ENCODE measurements around the gene ITPA. TPM values are rescaled to one million over a fixed set of nuclear protein-coding genes. Genes with fewer than 3 reads are reported as not detected.

ITPA gene
- total RNA-seq, 1 experiment from 2014 or later: 77.3 TPM

GRCh38 chr20:3229158-3229557 is 19.9 kb downstream of the ITPA start (continued):
- TF ChIP-seq ELF1 (IDR thresholded peaks at IDR 0.05; ENCODE audit: borderline replicate concordance, low read depth) (no peak), FOSL1 (IDR thresholded peaks at IDR 0.05; ENCODE audit: low read depth) (no peak), TCF7L2 (IDR thresholded peaks at IDR 0.05; ENCODE audit: borderline replicate concordance, extremely low read depth, insufficient read depth, insufficient read length) (no peak), ZNF274 (IDR thresholded peaks at IDR 0.05; ENCODE audit: low read depth, low read length) (no peak), CBX3 (IDR thresholded peaks at IDR 0.05; ENCODE audit: low read depth) (no peak), JUND (IDR thresholded peaks at IDR 0.05) (no peak)
- TF ChIP-seq, protein P1, sequence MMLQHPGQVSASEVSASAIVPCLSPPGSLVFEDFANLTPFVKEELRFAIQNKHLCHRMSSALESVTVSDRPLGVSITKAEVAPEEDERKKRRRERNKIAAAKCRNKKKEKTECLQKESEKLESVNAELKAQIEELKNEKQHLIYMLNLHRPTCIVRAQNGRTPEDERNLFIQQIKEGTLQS (IDR thresholded peaks at IDR 0.05): no peak

- H3K4me1 ChIP-seq (ENCODE audit: control insufficient read depth in 1 of 2, insufficient read depth in 2 of 2, low read length in 2 of 2): no peaks in the 10 kb centered on the region
- POLR2A ChIA-PET: no interaction called here
- TF ChIP-seq SIN3A (IDR thresholded peaks at IDR 0.05; ENCODE audit: low read depth) (no peak), REST (IDR thresholded peaks at IDR 0.05; ENCODE audit: low read depth) (no peak), EZH2 (IDR thresholded peaks at IDR 0.05) (no peak), ELF1 (IDR thresholded peaks at IDR 0.05; ENCODE audit: borderline replicate concordance, low read depth) (no peak), CEBPB (IDR thresholded peaks at IDR 0.05; ENCODE audit: low read depth) (no peak)
- TF ChIP-seq, protein P2, sequence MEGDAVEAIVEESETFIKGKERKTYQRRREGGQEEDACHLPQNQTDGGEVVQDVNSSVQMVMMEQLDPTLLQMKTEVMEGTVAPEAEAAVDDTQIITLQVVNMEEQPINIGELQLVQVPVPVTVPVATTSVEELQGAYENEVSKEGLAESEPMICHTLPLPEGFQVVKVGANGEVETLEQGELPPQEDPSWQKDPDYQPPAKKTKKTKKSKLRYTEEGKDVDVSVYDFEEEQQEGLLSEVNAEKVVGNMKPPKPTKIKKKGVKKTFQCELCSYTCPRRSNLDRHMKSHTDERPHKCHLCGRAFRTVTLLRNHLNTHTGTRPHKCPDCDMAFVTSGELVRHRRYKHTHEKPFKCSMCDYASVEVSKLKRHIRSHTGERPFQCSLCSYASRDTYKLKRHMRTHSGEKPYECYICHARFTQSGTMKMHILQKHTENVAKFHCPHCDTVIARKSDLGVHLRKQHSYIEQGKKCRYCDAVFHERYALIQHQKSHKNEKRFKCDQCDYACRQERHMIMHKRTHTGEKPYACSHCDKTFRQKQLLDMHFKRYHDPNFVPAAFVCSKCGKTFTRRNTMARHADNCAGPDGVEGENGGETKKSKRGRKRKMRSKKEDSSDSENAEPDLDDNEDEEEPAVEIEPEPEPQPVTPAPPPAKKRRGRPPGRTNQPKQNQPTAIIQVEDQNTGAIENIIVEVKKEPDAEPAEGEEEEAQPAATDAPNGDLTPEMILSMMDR (IDR thresholded peaks at IDR 0.05 in 2 of 3, conservative IDR thresholded peaks at IDR 0.05 in 1 of 3; ENCODE audit: borderline replicate concordance in 1 of 3, insufficient read depth in 1 of 3, low read depth in 2 of 3, low read length in 2 of 3): no peak
- TF ChIP-seq, protein P3, sequence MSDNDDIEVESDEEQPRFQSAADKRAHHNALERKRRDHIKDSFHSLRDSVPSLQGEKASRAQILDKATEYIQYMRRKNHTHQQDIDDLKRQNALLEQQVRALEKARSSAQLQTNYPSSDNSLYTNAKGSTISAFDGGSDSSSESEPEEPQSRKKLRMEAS (IDR thresholded peaks at IDR 0.05): no peak
- TF ChIP-seq, protein P1 (IDR thresholded peaks at IDR 0.05): no peak
- TF ChIP-seq, protein P4, sequence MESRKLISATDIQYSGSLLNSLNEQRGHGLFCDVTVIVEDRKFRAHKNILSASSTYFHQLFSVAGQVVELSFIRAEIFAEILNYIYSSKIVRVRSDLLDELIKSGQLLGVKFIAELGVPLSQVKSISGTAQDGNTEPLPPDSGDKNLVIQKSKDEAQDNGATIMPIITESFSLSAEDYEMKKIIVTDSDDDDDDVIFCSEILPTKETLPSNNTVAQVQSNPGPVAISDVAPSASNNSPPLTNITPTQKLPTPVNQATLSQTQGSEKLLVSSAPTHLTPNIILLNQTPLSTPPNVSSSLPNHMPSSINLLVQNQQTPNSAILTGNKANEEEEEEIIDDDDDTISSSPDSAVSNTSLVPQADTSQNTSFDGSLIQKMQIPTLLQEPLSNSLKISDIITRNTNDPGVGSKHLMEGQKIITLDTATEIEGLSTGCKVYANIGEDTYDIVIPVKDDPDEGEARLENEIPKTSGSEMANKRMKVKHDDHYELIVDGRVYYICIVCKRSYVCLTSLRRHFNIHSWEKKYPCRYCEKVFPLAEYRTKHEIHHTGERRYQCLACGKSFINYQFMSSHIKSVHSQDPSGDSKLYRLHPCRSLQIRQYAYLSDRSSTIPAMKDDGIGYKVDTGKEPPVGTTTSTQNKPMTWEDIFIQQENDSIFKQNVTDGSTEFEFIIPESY (IDR thresholded peaks at IDR 0.05; ENCODE audit: extremely low read depth, insufficient replicate concordance, low read length): no peak
- BruUV-seq (replicated peaks): no TSS peak
- H2AFZ ChIP-seq (ENCODE audit: low read depth, low read length, poor library complexity, severe bottlenecking): no peak overlapping the region
- no peak overlapping the region for H3K4me2 ChIP-seq (ENCODE audit: low read length)
- H4K20me1 ChIP-seq (ENCODE audit: insufficient read depth): no peaks in the 10 kb centered on the region
- ATAC-seq (no peak), DNase-seq (ENCODE audit: low read depth, low spot score) (no peak)
- no peaks in the 10 kb centered on the region for H3K27me3 ChIP-seq (ENCODE audit: insufficient read depth, low read length)
- H3K36me3 ChIP-seq (ENCODE audit: control insufficient read depth in 1 of 2, insufficient read depth in 2 of 2, low read length in 2 of 2): peaks cover 0 to 12% of the 10 kb centered on the region in 2 experiments; a peak in 2 of 4 replicates
- CTCF ChIA-PET: no interaction called here
- no peaks in the 10 kb centered on the region for H3K9me3 ChIP-seq (ENCODE audit: control insufficient read depth in 1 of 2, insufficient read depth in 1 of 2, low read depth in 1 of 2, low read length in 2 of 2)
- H3K79me2 ChIP-seq (ENCODE audit: insufficient read depth, low read length): no peaks in the 10 kb centered on the region
- no peak overlapping the region for H3K9ac ChIP-seq (ENCODE audit: low read length)
- intact Hi-C loops (cut with micrococcal nuclease): no loop called here
- H3K9me2 ChIP-seq (ENCODE audit: insufficient read depth): no peaks in the 10 kb centered on the region
- H3K27ac ChIP-seq (ENCODE audit: low read depth, low read length): no peak overlapping the region
- H3K4me3 ChIP-seq (replicated peaks in 1 of 2; ENCODE audit: low read depth in 1 of 2, low read length in 2 of 2): no peak overlapping the region
- RAD21 ChIA-PET (ENCODE audit: low non-redundant PET in 1 of 2, low total read pairs in 2 of 2, uncharacterized antibody in 2 of 2, unreplicated experiment in 2 of 2): no interaction called here
These were observed 20.5 kb downstream of the ITPA start for GRCh38 chr20:3229798-3230197.

Measured in HCT116 (cell line).